Measurements from ENCODE around the gene FRMD5. TPM values are rescaled to one million over a fixed set of nuclear protein-coding genes. Genes with fewer than 3 reads are reported as not detected.

The FRMD5 gene
- total RNA-seq, 1 donor from 2014 or later, result 1.5 TPM

- Mint-ChIP-seq H3K36me3 (ENCODE audit: low read depth) (no peaks in the 10 kb centered on the region), H3K27me3 (ENCODE audit: low read depth) (peaks cover 17% of the 10 kb centered on the region), H3K4me3 (ENCODE audit: unreplicated experiment) (no peak overlapping the region), H3K9me3 (ENCODE audit: low read depth) (no peaks in the 10 kb centered on the region), H3K4me1 (ENCODE audit: low read depth) (no peaks in the 10 kb centered on the region), H3K27ac (ENCODE audit: unreplicated experiment) (no peak overlapping the region)
- TF ChIP-seq CTCF (IDR thresholded peaks at IDR 0.05), result peak; percentile 68
- DNase-seq (ENCODE audit: low spot score), result no peak
Measured at GRCh38 chr15:44130778-44131177, 64.3 kb downstream of the FRMD5 start.

GRCh38 chr15:44129911-44130310, 65.2 kb downstream of the FRMD5 start:
- Mint-ChIP-seq H3K36me3 (ENCODE audit: low read depth) (no peaks in the 10 kb centered on the region), H3K27ac (ENCODE audit: unreplicated experiment) (no peak overlapping the region), H3K27me3 (ENCODE audit: low read depth) (peaks cover 19% of the 10 kb centered on the region), H3K4me1 (ENCODE audit: low read depth) (no peaks in the 10 kb centered on the region), H3K4me3 (ENCODE audit: unreplicated experiment) (no peak overlapping the region), H3K9me3 (ENCODE audit: low read depth) (no peaks in the 10 kb centered on the region)
- DNase-seq (ENCODE audit: low spot score), result no peak
- no peak for TF ChIP-seq CTCF (IDR thresholded peaks at IDR 0.05)

- peaks cover 19% of the 10 kb centered on the region for H3K27me3 Mint-ChIP-seq (ENCODE audit: low read depth)
- DNase-seq (ENCODE audit: low spot score), result no peak
- no peaks in the 10 kb centered on the region for H3K36me3 Mint-ChIP-seq (ENCODE audit: low read depth)
- no peaks in the 10 kb centered on the region for H3K4me1 Mint-ChIP-seq (ENCODE audit: low read depth)
- no peak for TF ChIP-seq CTCF (IDR thresholded peaks at IDR 0.05)
- H3K4me3 Mint-ChIP-seq (ENCODE audit: unreplicated experiment), result no peak overlapping the region
- H3K27ac Mint-ChIP-seq (ENCODE audit: unreplicated experiment), result no peak overlapping the region
- no peaks in the 10 kb centered on the region for H3K9me3 Mint-ChIP-seq (ENCODE audit: low read depth)
Measured at GRCh38 chr15:44128443-44128842, 66.6 kb downstream of the FRMD5 start.

- no peak for DNase-seq (ENCODE audit: low spot score)
- Mint-ChIP-seq H3K4me1 (ENCODE audit: low read depth) (no peaks in the 10 kb centered on the region), H3K27ac (ENCODE audit: unreplicated experiment) (no peak overlapping the region), H3K36me3 (ENCODE audit: low read depth) (no peaks in the 10 kb centered on the region), H3K27me3 (ENCODE audit: low read depth) (peaks cover 19% of the 10 kb centered on the region), H3K4me3 (ENCODE audit: unreplicated experiment) (no peak overlapping the region), H3K9me3 (ENCODE audit: low read depth) (no peaks in the 10 kb centered on the region)
- no peak for TF ChIP-seq CTCF (IDR thresholded peaks at IDR 0.05)
Measured at GRCh38 chr15:44125879-44126278, 69.2 kb downstream of the FRMD5 start.

- Mint-ChIP-seq H3K4me3 (ENCODE audit: unreplicated experiment) (no peak overlapping the region), H3K36me3 (ENCODE audit: low read depth) (no peaks in the 10 kb centered on the region), H3K4me1 (ENCODE audit: low read depth) (peaks cover 25% of the 10 kb centered on the region), H3K27me3 (ENCODE audit: low read depth) (peaks cover 2% of the 10 kb centered on the region), H3K9me3 (ENCODE audit: low read depth) (no peaks in the 10 kb centered on the region), H3K27ac (ENCODE audit: unreplicated experiment) (peak overlapping the region; percentile 70)
- no peak for TF ChIP-seq CTCF (IDR thresholded peaks at IDR 0.05)
- no peak for DNase-seq (ENCODE audit: low spot score)
Measured at GRCh38 chr15:44102675-44103254, 92.3 kb downstream of the FRMD5 start.

Measured in chondrocyte (in vitro differentiated cells).